Occipital lobe (tissue), 1 donor: ENCODE results near the gene AFF1. TPM values are rescaled to one million over a fixed set of nuclear protein-coding genes. Genes with fewer than 3 reads are reported as not detected.

Experiments
- total RNA-seq: library from RNA; depleted of rRNA; stranded (reverse); fragments of >200 nt; gene quantifications from one replicate; pipeline ENCODE4 v1.2.3, GENCODE V29; 2014

Gene AFF1
- total RNA-seq, 1 donor from 2014 or later: 5.8 TPM

Other genes starting within 250 kb of the AFF1 start
- not detected for gene SLC10A6, start 85.6 kb upstream of the AFF1 start, total RNA-seq
- gene C4orf36, start 42.6 kb upstream of the AFF1 start, total RNA-seq: 1.6 TPM